NB4 (cell line): ENCODE measurements around the gene MRPL43.

Source experiments
- DNase-seq: peaks from one replicate; pipeline ENCODE4 v3.0.0; 2010; ENCODE audit warnings: low read depth
- H3K4me3 ChIP-seq: one replicate; pipeline ENCODE4 v1.5.1; 2011; ENCODE audit warnings: mild to moderate bottlenecking, low read depth, low read length, moderate library complexity
- CTCF ChIP-seq: IDR thresholded peaks from one replicate; pipeline ENCODE4 v1.5.1; 2012; ENCODE audit warnings: low read depth, low read length
- MAX ChIP-seq: IDR thresholded peaks from 2 replicates; pipeline ENCODE4 v1.6.1; 2011; ENCODE audit warnings: low read depth, low read length
- MYC ChIP-seq: IDR thresholded peaks from 2 replicates; pipeline ENCODE4 v1.6.1; 2011; ENCODE audit warnings: low read depth, low read length
- POLR2A ChIP-seq: IDR thresholded peaks from 2 replicates; pipeline ENCODE4 v1.6.1; 2011; ENCODE audit warnings: mild to moderate bottlenecking; ENCODE audit not compliant: insufficient read length; ENCODE audit errors: extremely low read depth

The MRPL43 gene

GRCh38 chr10:100995181-100995580, 7.9 kb upstream of the MRPL43 start:
- DNase-seq: no peak
- no peak overlapping the region for H3K4me3 ChIP-seq
- TF ChIP-seq MYC (no peak), POLR2A (no peak), MAX (no peak), CTCF (no peak)

GRCh38 chr10:100993986-100994708, 6.8 kb upstream of the MRPL43 start:
- DNase-seq: no peak
- H3K4me3 ChIP-seq: no peak overlapping the region
- TF ChIP-seq MYC (no peak), CTCF (peak; percentile 45)

- peak overlapping the region; percentile 100 for H3K4me3 ChIP-seq
- TF ChIP-seq CTCF (no peak), MYC (no peak), MAX (no peak), POLR2A (no peak)
- DNase-seq: no peak
Observed at GRCh38 chr10:100989088-100989487, 1.8 kb upstream of the MRPL43 start.

GRCh38 chr10:100988166-100988565, 869 bp upstream of the MRPL43 start:
- H3K4me3 ChIP-seq: peak overlapping the region; percentile 100
- no peak for TF ChIP-seq POLR2A
- no peak for TF ChIP-seq MAX
- no peak for TF ChIP-seq CTCF
- no peak for TF ChIP-seq MYC
- no peak for DNase-seq

- DNase-seq: no peak
- H3K4me3 ChIP-seq: peak overlapping the region; percentile 100
- no peak for TF ChIP-seq POLR2A
- no peak for TF ChIP-seq CTCF
- TF ChIP-seq MAX: no peak
- no peak for TF ChIP-seq MYC
Observed at GRCh38 chr10:100987685-100988049, 370 bp upstream of the MRPL43 start.

GRCh38 chr10:100986623-100986951, 710 bp downstream of the MRPL43 start:
- DNase-seq: no peak
- TF ChIP-seq POLR2A (no peak), MAX (no peak), MYC (no peak), CTCF (no peak)
- H3K4me3 ChIP-seq: peak overlapping the region; percentile 100
